ENCODE measurements around the gene EEIG1.

Gene EEIG1

DNA sequence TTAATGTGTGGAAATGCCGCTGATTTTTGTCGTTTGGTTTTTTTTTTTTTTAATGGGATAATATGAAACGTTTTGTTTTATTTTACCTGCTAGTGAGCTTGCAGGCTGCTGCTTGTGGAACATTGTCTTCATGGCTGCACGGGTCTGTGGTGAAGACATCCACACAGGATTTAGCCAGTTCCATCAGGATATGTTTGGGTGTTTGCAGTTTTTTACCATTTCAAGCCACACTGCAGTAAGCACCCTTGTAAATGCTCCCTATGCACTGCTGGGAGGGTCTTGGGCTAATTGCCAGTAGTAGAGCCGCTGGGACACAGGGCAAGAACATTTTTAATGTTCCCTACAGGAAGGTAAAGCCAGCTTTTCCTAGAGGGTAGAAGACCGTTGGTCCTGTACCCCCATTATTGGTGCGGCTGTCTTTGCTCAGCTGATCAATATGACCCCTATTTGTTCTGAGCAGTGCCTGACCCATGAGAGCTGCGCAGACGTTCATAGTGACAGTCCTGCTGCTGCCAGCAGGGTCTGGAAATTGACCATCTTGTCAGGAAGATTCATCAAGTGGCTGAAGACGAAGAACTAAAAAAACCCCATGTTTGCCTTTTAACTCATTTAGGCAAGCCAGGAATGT is 20.5 kb upstream of the EEIG1 start:
- DNase-seq, result no peak

DNA sequence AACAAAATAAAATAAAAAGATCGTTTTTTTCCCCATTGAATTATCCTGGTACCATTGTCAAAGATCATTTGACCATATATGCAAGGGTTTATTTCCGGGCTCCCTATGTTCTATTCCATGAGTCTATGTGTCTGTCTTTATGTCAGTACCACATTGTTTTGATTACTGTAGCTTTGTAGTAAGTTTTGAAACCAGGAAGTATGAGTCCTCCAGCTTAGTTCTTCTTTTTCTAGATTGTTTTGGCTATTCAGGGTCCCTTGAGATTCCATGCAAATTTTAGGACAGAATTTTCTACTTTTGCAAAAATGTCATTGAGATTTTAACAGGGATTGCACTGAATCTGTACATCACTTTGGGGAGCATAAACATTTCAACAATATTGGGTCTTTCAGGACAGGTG is 18.7 kb upstream of the EEIG1 start:
- DNase-seq, result no peak

DNA sequence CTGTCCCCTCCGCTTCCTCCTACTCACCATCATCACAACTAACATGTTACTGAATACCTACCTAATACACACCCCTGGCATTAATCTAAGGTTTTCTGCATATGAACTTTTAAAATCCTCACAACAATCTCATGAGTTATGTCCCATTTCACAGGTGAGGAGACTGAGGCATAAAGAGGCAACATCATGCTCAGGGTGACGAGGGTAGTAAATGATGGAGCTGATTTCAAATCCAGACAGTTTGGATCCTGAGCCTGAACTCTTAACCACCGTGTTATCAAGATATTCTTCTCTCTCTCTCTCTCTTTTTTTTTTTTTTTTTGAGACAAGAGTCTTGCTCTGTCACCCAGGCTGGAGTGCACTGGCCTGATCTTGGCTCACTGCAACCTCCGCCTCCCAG is 12.9 kb upstream of the EEIG1 start:
- no peak for DNase-seq

DNA sequence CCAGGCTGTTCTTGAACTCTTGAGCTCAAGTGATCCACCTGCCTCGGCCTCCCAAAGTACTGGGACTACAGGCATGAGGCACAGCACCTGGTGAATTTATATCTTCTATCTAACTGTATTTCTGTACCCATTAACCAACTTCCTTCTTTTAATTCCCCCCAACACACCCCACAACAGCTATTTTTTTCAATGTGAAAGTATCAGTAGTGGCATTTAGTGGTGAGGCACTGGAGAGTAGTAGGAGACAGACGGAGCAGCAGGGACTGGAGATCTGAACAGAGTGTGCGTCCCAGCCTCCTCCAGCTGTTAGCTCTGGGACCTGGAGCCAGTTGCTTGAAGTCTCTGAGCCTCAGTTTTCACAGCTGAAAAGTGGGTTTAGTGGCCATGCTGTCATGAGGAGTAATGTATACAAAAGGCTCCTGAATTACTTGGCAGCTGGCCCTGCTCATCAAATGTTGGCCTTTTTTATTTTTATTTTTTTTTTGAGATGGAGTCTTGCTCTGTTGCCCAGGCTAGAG is 11.0 kb upstream of the EEIG1 start:
- no peak for DNase-seq

- no peak for DNase-seq
These were observed 10.4 kb upstream of the EEIG1 start for GRCh38 chr9:127991017-127991756.

GRCh38 chr9:127990554-127990953 is 9.8 kb upstream of the EEIG1 start:
- no peak for DNase-seq

DNA sequence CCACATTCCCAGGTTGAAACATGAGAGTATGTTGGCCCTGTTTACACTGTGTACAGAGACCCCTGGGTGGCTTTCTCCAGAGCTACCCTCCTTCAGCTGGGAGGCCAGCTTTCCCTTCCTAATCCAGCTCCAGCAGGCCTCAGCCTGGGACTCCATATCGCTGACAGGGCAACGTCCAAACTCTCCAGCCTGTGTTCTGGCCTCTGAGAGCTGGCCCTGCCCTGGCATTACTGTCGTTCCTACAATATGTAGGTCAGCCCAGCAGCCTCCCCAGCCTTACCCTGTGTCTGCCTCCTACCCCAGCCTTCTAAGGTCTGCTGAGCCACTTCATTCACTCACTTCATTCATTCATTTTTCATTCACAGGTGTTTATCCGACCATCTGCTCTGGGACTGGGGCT is 8.3 kb upstream of the EEIG1 start:
- DNase-seq, result no peak

GRCh38 chr9:127987103-127987614 is 6.4 kb upstream of the EEIG1 start:
- no peak for DNase-seq

DNA sequence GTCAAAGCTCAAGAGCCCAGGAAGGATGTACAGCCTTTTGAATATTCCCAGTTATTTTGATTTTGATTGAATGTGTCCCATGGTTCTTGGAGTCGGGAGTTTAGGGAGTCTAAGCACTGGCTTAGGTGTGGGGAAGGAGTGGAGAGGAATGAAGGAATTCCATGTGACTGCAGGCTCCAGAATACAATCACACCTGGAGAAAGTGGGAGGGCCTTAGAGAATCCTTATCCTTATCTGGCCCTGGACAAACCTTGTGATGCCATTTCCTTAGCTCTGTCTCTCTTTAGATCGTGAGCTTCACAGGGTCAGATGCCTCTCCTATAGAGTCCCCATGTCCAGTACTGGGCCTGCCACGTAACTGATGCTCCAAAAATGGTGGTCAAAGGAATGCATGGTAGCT is 4.2 kb upstream of the EEIG1 start:
- no peak for DNase-seq

GRCh38 chr9:127983847-127984289 is 3.1 kb upstream of the EEIG1 start:
- DNase-seq, result no peak

GRCh38 chr9:127982912-127983311 is 2.1 kb upstream of the EEIG1 start:
- DNase-seq, result no peak

DNA sequence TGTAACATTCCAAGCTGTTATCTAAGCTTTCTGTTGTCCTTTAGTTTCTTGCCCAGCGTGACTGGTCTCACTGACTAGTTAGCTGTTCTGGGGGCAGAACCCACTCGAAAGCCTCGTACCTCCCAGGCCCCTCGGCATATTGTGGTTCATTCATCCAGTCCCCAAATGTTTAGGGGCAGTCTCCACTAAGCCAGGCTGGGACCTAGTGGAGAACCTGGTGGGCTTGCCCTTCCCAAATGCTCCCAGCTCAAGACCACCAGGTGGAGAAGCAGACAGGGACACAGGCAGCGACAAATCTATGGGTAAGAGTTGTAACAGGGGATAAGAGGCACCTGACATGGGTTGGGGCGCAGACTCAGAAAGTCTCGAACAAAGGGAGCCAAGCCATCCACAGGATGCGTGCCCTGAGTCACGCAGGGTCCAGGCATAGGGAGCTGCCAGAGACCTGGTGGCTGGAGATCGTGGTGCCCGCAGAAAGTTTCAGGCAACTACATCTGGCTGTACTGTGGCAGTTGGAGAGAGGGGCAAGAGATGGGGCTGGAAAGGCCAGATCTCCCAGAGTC is 851 bp upstream of the EEIG1 start:
- no peak for DNase-seq

GRCh38 chr9:127980060-127980705 is 606 bp downstream of the EEIG1 start:
- no peak for DNase-seq

DNA sequence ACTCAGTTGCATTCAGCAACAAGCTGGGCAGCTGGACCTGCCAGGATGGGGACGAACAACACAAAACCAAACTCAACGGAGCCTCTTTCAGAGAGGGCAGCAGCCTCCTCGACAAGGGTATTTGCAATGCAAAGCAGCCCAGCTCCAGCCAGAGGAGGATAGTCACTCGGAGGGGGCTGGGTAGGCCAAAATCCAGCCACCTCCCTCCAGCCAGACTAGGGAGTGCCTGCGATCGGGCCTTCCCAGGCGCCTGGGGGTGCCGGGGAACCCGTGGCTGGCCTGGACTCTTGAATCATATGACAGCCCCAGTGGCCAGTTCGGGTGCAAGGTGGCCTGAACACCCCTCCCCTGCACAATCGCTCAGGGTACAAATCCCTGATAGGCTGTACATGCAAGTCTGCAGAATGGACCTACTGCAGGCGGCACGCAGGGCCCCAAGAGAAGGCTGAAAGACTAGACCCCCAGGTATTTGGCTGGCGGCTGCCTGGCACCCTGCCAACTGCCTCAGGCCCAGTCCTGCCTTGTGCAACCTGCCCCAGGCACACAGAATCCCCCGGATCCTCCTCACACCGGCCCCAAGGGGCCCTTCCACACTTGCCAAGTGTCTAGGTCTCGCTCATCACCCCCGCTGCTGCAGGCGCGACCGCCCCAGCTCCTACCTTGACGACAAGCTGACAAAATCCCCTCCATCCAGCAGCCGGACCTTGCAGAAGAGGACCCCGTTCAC is 1.3 kb downstream of the EEIG1 start:
- no peak for DNase-seq

- no peak for DNase-seq
These were observed 1.8 kb downstream of the EEIG1 start for GRCh38 chr9:127979015-127979332.

GRCh38 chr9:127977884-127978647 is 2.7 kb downstream of the EEIG1 start:
- DNase-seq, result no peak

GRCh38 chr9:127977009-127977883 is 3.5 kb downstream of the EEIG1 start:
- no peak for DNase-seq

GRCh38 chr9:127976498-127976897 is 4.3 kb downstream of the EEIG1 start:
- no peak for DNase-seq

DNA sequence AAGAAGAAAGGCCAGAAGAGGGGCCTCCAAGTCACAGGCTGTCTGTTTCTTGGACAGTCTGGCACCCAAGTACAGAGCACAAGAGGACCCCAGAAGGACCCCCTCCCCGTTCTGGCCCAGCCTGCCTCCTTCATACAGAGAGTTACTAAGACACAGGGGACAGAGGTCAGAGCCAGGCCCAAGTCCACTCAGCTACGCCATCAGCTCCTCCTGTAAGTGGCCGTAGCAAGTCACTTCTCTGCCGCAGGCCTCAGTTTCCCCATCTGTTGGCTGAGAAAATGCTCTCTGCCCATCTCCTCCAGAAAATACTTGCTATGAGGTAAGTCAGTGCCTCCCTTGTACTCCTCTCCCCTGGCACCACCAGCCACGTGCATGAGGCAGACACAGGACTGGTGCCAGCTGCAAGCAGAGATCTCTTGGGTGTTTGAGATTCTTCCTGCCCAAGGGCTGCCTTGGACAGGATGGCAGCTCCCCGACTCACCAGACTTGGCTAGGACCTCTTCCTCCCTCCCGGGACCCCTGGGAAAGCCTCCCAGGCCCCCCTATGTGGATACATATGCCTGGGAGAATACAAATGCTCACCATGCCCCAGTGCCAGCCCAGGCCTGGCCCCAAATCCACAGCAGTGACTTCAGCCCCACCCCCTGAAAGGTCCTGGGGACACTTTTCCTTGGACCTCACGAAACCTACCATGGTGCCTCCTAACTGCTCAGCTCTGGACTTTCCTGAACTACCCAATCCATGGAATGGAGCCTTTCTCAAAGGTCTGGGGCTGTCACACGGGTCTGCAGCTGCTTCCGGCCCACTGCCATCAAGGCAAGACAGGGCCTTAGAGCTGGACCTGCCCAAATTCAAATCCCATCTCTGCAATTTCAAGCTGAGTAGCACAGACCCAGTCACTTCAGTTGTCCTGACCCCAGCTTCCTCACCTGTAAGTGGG is 5.1 kb downstream of the EEIG1 start:
- no peak for DNase-seq

- no peak for DNase-seq
These were observed 6.0 kb downstream of the EEIG1 start for GRCh38 chr9:127974769-127975261.
